C4-2B (cell line): ENCODE measurements around the gene SLC35D3.

ENCODE experiments used
- ZFX ChIP-seq: fragments of 450-650 bp; IDR thresholded peaks from 2 replicates; pipeline ENCODE4 v1.6.1; 2017
- TF ChIP-seq, protein P1 (sequence below): fragments of 450-650 bp; conservative IDR thresholded peaks from 2 replicates; pipeline ENCODE4 v1.5.1; 2017; ENCODE audit warnings: mild to moderate bottlenecking

- TF ChIP-seq, protein P1, sequence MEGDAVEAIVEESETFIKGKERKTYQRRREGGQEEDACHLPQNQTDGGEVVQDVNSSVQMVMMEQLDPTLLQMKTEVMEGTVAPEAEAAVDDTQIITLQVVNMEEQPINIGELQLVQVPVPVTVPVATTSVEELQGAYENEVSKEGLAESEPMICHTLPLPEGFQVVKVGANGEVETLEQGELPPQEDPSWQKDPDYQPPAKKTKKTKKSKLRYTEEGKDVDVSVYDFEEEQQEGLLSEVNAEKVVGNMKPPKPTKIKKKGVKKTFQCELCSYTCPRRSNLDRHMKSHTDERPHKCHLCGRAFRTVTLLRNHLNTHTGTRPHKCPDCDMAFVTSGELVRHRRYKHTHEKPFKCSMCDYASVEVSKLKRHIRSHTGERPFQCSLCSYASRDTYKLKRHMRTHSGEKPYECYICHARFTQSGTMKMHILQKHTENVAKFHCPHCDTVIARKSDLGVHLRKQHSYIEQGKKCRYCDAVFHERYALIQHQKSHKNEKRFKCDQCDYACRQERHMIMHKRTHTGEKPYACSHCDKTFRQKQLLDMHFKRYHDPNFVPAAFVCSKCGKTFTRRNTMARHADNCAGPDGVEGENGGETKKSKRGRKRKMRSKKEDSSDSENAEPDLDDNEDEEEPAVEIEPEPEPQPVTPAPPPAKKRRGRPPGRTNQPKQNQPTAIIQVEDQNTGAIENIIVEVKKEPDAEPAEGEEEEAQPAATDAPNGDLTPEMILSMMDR, result no peak
- no peak for TF ChIP-seq ZFX
These were observed 38.7 kb downstream of the SLC35D3 start for GRCh38 chr6:136960781-136961180.
